ENCODE measurements around the gene FOXF1.

Gene FOXF1

DNA sequence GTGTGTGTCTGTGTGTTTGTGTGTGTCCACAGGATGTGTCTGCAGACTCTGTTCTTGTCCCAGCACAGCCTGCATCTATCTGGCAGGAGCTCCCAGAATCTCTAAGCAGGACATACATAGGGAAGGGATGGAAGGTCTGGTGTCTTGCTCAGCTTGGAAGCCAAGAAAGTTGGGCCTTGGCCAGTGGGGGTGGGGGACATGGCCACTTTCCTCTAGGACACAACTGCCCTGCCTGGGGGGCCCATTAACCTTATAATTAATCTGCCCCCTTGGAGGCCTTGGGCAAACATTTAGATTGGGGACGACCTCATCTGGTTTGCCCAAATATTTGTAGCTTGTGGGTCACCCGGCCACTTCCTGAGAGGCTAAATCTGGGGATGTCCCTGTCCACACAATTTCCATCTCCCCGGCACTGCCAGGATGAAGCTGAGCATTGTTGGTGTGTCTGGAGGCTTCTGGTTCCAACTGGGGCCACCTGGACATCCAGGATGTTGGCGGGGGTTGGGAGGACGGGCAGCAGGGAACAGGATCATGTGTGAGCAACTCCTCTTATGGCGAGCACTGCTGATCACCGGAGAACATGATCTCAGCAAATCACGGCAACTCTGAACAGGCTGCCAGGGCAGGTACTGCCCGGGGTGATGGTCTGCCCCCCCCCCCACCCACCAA lies 17.2 kb upstream of the FOXF1 start:
- DNase-seq, result no peak

DNA sequence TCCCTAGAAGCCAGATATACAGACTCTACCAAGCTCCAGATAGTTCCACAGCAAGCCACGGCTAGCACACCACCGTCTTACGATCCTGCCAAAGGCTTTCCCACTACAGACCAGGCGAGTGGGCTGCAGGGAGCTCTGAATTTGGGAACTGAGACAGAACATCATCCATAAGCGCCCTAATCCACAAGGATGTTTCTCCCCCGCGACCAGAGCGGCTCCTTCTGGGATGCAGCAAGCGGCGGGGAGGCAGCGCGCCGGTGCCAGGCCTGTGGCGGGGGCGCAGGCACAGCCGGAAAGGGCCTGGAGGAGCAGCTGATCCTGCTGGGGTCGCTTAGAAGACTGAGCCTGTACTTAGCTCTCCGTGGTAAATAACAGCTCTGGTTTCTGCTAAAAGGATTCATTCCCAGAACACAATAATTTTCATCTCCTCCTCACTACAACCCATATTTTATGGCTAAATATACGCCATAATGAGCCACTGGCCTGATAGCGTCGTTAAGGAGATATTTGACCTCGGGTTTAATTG lies 16.2 kb upstream of the FOXF1 start:
- peak; percentile 62 for DNase-seq

DNA sequence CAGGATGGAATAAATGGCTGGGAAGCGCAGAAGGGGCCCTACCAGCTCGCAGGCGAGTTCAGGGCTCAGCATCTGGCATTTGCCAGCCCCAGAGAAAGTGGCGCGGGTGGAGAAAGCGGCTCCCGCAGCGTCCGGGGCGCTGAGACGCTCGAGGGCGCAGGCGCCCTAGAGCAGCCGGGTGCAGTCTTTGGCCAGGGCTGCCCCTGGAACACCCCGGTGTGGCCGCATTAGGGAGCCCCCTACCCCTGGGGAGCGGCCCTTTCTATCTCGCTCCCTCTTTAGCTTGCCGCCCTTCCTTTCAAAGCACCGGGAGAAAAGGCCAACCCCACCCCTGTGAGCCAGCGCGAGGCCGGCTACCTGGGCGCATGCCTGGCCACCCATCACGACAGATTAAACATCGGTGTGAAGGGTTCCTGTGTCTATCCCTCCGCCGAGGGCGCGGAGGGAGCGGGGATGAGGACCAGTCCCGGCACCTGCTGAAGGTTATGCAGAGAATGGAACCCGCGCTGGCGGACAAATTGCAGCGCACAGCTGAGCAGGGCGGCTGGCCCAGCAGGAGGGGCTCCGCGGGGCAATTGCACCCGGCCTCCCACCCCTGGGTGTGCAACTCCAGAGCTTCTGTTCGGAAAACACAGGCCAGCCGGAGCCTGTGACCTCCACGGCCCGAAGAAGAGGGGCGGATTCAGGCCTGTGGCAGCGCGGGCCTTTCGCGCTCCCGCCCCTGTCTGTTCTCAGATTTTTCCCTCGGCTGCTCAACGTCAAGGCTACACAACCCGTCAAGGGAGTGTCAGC lies 15.6 kb upstream of the FOXF1 start:
- DNase-seq, result peak; percentile 63

DNA sequence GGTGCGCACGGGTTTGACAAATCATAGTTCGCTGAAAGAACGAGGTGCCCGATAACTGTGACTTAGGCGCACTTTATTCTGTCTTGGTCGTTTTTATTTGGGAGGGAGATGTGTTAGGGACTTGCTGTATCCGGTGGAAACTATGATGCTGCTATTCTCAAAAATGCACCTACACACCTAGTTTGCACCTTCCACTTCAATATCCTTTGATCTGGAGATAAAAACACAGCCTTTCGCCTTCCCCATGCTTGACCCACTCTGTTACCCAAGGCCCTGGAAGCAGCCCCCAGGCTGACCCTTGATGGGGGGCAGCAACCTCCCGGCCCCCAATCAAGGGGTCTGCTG lies 15.0 kb upstream of the FOXF1 start:
- no peak for DNase-seq

DNA sequence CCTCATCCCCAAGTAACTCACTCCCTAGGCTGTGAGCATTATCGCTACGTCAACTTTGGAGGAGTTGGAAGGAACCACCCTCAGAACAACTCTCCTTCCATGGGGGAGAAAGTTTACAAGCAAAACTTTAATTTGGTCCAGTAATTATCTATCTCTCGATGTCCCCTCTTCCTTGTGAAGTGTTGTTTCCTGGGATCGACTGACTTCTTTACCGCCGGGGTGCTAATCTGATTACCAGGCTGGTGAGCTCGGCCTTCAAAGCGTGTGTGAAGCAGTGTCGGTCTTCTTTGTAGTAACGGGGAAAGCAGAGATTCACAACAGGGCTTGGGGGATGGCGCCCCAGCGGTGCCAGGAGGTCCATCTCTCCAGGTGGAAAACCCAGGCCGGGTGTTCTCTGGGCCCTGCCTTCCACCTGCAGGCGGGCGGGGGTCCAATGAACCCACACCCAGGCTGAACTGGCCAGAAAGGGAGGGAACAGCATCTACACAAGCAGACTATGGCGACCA lies 14.5 kb upstream of the FOXF1 start:
- peak; percentile 57 for DNase-seq

DNA sequence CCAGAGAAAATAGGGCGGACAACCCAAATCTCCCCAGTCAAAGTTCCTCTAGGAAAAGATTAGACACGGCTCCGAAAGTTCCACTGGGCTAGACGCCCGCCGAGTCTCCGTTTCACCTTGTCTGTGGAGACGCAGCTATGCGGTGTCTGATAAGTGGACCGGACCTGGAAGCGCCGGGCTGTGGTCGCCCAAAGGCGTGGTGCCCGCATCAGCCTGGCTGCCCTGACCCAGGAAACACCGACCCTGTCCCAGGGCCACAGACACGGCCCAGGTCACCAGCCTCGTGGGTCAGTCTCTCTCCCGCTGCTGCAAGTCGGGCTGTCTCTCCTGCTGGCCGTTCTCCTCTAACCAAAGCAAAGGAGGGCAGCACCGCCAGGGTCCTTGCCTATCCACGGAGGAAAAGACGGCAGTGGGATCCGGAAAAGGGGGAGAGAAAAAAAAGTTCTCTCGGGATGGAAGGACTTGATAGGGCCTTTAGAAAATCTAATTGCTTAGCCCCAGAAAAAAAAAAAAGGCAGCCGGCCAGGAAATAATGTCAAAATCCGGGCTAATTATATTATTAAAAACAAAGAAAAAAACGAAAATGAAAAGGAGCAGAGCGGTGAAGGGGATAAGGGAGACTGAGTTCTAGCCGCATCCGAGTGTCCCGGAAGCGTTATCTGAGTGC lies 13.9 kb upstream of the FOXF1 start:
- peak; percentile 58 for DNase-seq

DNA sequence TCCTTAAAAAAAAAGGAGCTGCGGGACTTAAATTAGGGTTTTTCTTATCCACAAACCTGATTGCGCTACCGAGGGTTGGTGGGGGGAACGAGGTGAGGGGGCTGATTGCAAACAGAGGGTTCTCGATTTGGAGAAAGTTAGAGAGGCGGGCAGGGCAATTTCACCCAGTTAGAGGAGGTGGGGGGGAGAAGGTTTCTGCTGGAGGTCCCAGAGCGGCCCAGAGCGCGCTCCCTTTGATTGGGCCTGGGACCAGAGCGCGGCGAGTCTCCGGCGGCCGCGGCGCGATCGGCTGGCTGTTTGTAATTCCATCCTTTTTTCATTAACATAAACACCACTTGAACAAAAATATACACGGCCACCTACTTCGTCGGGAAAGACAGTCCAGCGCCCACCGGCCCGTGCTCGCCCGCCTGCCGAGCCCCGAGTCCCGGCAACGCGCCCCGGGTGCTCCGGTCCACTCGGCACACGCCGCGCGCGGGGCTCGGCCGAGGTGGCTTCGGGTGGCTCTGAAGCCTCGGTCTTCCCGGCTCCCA lies 13.3 kb upstream of the FOXF1 start:
- DNase-seq, result peak; percentile 53

DNA sequence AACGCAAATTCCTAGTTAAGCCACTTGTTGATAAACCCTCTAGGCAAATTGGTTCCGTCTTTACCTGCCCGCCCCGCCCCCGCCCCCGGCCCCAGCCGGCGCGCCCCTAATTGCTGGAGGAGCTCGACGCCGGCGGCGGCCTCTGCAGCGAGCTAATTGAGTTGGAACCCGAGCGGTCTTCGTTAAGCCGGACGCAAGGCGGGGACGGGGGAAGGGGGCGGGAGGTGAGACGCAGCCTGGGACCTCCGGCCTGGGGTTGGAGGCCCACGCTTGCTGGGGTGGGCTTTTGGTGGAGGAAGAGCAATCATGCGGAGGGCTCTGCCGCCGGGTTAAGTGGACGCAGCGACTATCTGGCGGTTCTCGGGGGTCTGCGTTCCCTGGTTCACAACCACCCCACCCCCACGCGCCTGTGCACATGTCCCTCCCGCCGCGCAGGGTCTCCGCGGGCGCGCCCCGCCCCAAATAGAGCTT lies 12.7 kb upstream of the FOXF1 start:
- peak; percentile 28 for DNase-seq

DNA sequence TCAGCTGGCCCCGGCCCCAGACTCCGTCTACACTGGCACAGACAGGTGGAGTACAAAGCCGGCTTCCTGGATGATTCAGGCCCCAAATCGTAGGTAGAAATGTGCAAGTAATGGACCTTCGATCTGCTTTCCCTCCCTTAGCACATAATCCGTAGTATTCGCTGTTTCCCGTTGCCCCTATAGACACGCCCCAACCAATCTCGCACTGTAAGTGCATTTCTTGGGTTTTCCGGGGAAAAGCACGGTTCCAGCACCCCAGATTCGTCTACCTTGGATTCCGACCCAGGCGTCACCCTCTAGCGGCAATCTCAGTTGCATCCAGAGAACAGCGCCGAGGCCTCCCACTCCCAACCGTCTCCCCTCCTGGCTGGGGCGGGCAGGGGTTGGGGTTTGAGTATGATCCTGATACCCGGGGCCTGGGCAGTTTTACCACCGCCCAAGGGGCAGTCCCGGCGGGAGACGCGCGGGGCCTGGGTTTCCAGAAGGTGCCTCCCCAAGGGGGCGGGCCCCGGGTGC lies 12.1 kb upstream of the FOXF1 start:
- DNase-seq, result peak; percentile 42

DNA sequence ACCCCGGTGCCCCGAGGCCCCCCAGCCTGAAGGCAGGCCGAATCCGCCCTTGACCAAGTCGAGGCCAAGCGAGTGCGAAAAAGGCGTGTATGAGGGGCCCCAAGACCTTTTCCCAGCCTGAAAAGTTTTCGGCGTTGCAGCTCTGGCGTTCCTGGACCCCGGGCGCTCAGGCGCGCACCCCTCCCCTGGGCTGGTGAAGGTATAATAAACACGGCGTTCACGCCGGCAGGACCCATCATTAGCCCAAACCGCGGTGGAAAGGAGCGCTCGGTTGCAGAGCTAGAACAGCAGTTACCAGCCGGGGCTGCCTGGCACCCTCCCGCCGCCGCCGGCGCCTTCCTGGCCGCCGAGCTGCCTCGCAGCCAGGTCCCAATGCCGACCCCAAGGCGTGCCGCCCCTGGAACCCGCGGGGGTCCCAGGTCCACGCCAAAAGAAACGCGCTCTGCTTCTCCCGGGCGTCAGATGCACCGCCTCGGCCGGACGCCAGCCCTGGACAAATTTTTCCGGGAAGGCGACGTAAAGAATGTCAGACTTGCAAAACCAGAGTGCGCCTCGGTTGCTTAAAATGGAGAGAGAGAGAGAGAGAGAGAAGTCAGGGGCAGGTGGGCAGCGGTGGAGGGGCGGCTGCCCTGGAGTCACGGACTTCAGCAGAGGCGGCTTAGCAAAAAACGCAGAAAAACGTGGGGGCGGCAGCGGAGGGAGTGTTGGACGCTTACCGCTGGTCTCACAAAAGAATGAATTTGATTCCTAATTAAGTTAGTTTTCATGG lies 11.5 kb upstream of the FOXF1 start:
- peak; percentile 76 for DNase-seq

DNA sequence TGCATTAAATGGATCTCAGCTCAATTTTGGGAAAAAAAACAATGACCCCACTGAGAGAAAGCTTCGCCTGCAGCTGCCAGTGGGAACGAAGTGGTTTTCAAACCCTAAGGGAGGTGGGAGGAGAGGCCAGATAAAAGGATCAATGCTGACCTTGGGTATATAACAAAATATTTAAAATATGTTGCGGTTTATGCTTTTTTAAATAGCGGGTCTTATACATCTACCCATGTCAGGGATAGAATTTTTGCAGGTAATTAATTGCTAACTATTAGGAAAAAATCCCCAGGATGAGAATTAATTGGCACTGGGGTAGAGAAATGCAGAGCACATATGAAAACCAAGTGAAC lies 10.9 kb upstream of the FOXF1 start:
- DNase-seq, result no peak

DNA sequence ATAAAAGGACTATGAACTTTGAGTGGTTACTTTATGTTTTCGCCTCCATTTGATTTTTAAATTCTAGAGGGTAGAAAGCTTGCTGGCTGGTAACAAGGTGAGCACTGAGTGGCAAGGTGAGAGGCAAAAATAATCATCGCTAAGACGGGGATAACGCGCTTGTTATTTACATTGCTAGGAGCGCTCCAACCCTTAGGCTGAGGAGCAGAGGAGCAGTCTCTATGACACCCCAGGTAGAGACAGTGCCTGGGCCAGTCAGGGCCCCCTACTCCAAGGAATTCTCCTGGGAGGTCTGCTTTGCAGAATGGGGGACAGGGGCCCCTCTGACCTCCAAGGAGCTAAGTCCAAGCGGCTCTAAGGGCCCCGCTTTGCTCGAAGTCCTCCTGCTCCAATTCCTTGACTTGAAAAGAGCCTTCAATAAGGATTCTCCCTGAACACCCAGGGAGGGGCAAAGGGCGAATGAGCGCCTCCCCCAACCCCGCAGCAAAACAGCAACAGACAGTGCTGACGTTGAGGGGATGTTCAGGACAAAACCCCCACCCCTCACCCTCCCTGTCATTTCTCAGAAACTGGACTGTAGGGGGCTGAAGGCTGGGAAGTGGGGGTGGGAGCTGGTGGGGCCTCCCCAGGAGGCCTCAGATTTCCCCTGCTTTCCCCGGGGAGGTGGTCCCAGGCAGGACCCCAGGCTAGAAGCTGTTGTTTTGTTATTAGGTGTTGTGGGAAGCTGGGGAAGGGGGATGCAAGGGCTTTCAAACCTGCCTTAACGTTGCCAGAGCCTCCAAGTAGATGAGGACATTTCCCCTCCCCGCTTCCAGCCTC lies 10.2 kb upstream of the FOXF1 start:
- peak; percentile 47 for DNase-seq

DNA sequence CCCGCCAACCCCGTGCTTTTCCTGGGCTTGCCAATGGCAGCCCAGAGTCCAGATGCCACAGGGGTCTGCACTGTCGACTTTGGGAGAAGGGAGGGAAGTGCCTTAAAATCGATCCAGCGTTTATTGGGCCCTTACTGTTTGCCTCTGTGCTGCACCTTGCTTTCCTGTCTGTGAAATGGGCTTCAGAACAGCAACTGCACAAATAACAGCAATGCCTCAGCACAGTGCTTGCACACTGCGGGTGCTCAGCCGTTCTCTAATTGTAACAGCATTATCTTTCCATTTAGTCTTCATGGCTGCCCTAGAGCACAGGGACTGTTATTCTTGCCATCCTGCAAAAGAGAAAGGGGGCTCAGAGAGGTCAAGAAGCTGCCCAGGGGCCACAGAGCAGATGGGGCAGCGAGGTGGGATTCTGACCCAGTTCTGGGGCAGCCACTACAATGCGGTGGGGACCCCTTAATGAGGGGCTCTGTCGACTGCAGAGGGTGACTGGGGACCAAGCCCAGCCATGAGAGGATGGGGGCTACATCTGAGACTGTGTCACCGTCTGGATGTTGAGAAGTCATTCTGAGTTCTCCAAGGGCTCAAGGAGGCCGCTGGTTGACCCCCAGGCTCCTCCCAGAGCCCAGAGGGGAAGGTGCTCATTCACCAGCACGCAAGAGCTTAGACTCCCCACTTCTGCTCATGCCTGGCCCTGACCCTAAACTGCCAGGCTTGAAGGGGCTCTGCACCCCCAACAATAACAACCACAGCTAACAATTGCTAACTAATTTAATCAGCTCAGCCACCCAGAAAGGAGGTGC lies 9.4 kb upstream of the FOXF1 start:
- peak; percentile 30 for DNase-seq

DNA sequence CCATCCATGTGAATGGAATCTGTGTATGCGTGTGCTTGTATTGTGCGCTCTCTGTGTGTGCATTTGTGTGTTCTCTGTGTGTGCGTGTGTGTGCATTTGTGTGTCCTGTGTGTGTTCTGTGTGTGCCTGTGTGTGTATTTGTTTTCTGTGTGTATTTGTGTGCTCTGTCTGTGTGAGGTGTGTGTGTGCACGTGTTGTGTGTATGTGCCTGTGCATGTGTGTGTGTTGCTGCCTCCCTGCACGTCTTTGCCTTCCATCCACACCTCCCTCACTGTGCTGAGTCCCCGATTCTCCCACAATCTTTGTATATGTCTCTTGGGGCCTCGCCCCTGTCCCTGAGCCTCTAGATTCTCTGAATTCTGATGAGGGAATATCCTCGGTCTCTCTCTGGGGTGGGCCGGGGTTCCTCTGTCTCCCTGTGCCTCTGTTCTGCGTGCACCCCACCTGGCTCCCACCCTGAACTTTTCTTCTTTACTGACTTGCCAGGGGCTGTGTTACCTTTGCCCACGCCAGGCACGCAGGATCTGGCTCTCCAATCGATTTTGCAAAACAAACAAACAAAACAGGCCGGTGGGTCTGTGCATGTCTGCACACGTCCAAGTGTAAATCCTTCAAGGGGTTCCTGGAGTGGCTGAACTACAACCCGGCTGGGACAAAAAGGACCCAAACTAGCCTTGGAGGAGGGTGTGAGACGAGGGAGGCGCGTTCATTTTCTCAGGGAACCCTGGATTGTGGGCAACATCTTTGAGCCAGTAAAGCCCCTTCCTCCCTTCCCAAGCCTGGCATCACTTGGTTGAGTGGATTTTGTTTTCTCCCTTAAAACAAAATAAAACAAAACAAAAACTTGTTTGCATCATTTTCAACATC lies 8.1 kb upstream of the FOXF1 start:
- peak; percentile 47 for DNase-seq

DNA sequence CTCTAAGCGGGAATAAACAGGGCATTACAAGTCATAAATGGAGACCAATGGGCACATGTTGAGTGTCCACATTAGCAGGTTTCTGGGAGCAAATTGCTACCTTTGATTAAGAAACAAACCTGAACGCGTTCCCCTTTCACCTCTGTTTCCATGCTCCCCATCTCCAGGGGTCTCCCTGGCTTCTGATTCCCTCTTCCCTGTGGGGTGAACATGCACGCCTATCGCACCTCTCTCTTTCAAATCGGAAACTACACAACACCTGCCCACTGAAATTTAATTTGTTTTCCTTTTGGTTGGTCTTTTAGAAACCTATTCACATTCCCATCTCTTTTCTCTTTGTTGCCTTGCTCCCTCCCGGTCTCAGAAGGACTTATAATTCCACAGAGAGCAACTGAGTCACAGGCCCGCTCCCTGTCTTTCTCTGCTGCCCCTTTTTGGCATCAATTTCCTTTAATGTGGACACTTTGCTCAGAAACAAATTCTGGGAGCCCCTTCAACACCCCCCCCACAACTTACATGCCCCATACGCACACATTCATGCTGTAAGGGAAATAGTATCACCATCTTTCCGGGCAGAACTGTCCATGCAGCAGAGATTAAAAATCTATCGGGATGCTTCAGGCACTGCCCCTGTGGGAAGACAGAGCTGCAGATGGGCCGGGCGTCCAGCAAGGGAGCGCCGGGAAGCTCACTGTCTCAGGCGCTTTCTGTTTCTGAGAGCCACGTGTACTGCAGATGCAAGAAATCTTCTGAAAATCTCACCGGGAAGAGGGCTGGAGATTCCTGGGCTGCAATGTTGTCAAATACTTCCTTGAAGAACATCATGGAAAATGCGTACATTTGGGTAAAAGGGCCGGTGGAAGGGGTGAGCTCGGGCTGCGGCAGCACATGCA lies 7.2 kb upstream of the FOXF1 start:
- peak; percentile 58 for DNase-seq

DNA sequence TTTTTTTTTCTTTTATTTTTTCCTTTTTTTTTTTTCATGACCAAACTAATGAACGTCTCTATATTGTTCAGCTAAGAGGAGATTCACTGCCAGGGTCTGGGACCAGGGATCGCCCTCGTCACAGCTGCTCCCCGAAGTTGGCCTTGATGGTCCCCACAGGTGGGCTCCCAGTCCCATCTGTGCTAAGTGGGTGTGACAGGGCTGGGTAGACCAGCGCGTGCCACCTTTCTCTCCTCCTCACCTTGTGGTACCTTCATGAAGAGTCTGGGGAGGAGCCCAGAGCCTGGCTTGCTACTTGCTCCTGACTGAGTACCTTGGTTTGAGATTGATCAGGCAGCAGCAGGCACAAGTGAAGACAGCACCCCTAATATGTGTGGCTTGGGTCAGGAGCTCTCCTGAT lies 6.5 kb upstream of the FOXF1 start:
- no peak for DNase-seq

DNA sequence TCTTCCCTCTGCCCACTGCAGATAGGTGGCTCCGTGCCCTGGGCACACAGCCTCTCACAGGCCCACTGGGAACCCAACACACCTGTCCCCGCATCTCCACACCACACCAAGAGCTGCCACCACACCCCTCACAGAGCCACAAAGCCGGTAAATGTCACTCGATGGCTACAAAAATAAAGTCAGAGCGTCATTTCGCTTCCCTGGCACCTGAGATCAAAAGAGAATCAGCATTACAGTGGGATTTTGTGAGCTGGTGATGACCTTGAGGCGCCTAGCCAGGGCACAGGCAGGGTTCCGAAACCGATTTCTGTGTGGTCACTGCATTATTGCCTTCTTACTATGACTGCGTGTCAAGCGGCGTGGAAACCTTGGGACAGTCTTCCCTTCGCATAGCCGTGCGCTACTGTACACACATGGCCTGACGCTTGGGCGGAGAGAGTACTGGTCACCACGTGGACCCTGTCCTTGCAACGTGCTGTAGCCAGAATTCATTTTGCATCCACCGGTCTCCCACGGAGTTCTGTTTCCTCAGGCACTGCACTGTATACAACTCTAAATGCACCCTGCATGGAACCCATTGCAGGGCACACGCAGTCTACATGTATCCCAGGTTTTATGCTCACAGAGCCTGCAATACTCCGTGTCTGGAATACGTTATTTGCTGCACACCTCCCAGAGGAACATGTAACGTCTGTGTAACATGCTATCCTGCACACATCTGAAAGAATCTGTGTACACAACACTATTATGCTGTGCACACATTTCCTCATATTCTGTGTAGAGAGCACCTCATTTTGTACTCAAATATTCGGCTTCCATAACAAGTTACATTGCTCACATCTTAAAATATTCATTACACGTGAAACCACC lies 5.8 kb upstream of the FOXF1 start:
- peak; percentile 59 for DNase-seq
